H1 (cell line): ENCODE results near the gene OGDHL. TPM values are rescaled to one million over a fixed set of nuclear protein-coding genes. Genes with fewer than 3 reads are reported as not detected.

Experiments
- CTCF ChIA-PET: fragments of 300-600 bp; sonication (Branson Sonifier 250); formaldehyde crosslinking; loops from one replicate; lab custom pipeline; 2021; ENCODE audit not compliant: partially characterized antibody; lab: Charles Lee
- POLR2A ChIA-PET: fragments of 300-600 bp; sonication (Branson Sonifier 250); formaldehyde crosslinking; loops from one replicate; lab custom pipeline; 2021; ENCODE audit warnings: inconsistent platforms; ENCODE audit not compliant: partially characterized antibody; lab: Charles Lee
- DNase-seq, 2 experiments: peaks; one replicate each; pipeline versions ENCODE4 v3.0.0 to v3.0.0-alpha.2; 2010 to 2022; ENCODE audit warnings: low spot score in 2 of 2, low read depth in 1 of 2, mixed read lengths in 1 of 2
- FAIRE-seq: peaks from 2 replicates; lab custom pipeline; 2011; peaks lifted over from hg19 to GRCh38; lab: Jason Lieb, UNC
- H2AFZ ChIP-seq: 2 replicates; pipeline ENCODE4 v1.8.1; 2012; ENCODE audit warnings: low read length, inconsistent platforms
- H2AK5ac ChIP-seq: 2 replicates; pipeline ENCODE4 v1.6.1; 2013; ENCODE audit warnings: low read depth, low read length
- H2BK120ac ChIP-seq: replicated peaks from 2 replicates; pipeline ENCODE3; 2013; ENCODE audit warnings: low read depth, low read length, inconsistent platforms
- H2BK12ac ChIP-seq: 2 replicates; pipeline ENCODE4 v1.6.1; 2013; ENCODE audit warnings: low read depth, low read length
- H2BK15ac ChIP-seq: 2 replicates; pipeline ENCODE4 v1.6.1; 2013; ENCODE audit warnings: low read length
- H2BK20ac ChIP-seq: 2 replicates; pipeline ENCODE4 v1.6.1; 2013; ENCODE audit warnings: low read length
- H2BK5ac ChIP-seq: 2 replicates; pipeline ENCODE4 v1.6.1; 2013; ENCODE audit warnings: low read depth, low read length
- H3K14ac ChIP-seq: 2 replicates; pipeline ENCODE4 v1.6.1; 2013; ENCODE audit warnings: inconsistent platforms; ENCODE audit not compliant: insufficient read length
- H3K18ac ChIP-seq: 2 replicates; pipeline ENCODE4 v1.6.1; 2013; ENCODE audit warnings: low read length; ENCODE audit errors: extremely low read depth
- H3K23ac ChIP-seq: 2 replicates; pipeline ENCODE4 v1.6.1; 2013; ENCODE audit warnings: inconsistent platforms; ENCODE audit not compliant: insufficient read length
- H3K23me2 ChIP-seq: 2 replicates; pipeline ENCODE4 v1.6.1; 2013; ENCODE audit warnings: low read depth, low read length
- H3K27ac ChIP-seq: 2 replicates; pipeline ENCODE4 v1.6.1; 2011; ENCODE audit warnings: low read depth, low read length, inconsistent platforms
- H3K27me3 ChIP-seq, 4 experiments: replicated peaks in 1 of 4; 1 replicate in 1 of 4; 2 replicates in 3 of 4; pipeline versions ENCODE4 v1.6.1 to v1.8.1; 2011 to 2013; ENCODE audit warnings: low read length in 3 of 4, mild to moderate bottlenecking in 3 of 4, inconsistent platforms in 2 of 4, mixed read lengths in 2 of 4, moderate library complexity in 1 of 4; ENCODE audit not compliant: control insufficient read depth in 3 of 4, insufficient read depth in 3 of 4; ENCODE audit errors: extremely low read depth in 1 of 4
- H3K36me3 ChIP-seq, 4 experiments: 2 replicates each; pipeline versions ENCODE4 v1.6.1 to v1.8.1; 2011 to 2013; ENCODE audit warnings: mild to moderate bottlenecking in 4 of 4, low read length in 3 of 4, moderate library complexity in 2 of 4, control low read depth in 1 of 4, inconsistent platforms in 1 of 4; ENCODE audit not compliant: insufficient read depth in 4 of 4, control insufficient read depth in 2 of 4
- H3K4ac ChIP-seq: replicated peaks from 2 replicates; pipeline ENCODE3; 2013; ENCODE audit warnings: low read length, low read depth, mixed read lengths, inconsistent platforms; ENCODE audit not compliant: insufficient read length
- H3K4me1 ChIP-seq, 4 experiments: replicated peaks in 1 of 4; 1 replicate in 1 of 4; 2 replicates in 3 of 4; pipeline versions ENCODE4 v1.6.1 to v1.8.1; 2011 to 2013; ENCODE audit warnings: low read length in 3 of 4, inconsistent platforms in 2 of 4, mixed read lengths in 1 of 4; ENCODE audit not compliant: insufficient read depth in 4 of 4, control insufficient read depth in 3 of 4
- H3K4me2 ChIP-seq, 2 experiments: 2 replicates each; pipeline versions ENCODE4 v1.6.1 to v1.8.1; 2011 to 2013; ENCODE audit warnings: low read depth in 2 of 2, low read length in 2 of 2, control low read depth in 1 of 2, inconsistent platforms in 1 of 2, mild to moderate bottlenecking in 1 of 2; ENCODE audit not compliant: insufficient read depth in 1 of 2
- H3K4me3 ChIP-seq, 4 experiments: fragments of 200-600, 300-600 bp in 1 of 4; sonication (generic), shearing (Covaris generic), sonication (Bioruptor Twin) in 1 of 4; 2 replicates each; pipeline versions ENCODE4 v1.5.1 to v1.8.1; 2011 to 2016; ENCODE audit warnings: low read length in 4 of 4, low read depth in 3 of 4, control low read depth in 2 of 4, inconsistent platforms in 2 of 4, mild to moderate bottlenecking in 2 of 4, mixed read lengths in 1 of 4, moderate library complexity in 1 of 4; ENCODE audit not compliant: insufficient read depth in 2 of 4; ENCODE audit errors: extremely low read depth in 1 of 4
- H3K56ac ChIP-seq: replicated peaks from 2 replicates; pipeline ENCODE3; 2013; ENCODE audit warnings: low read depth, mild to moderate bottlenecking, mixed read lengths, low read length, inconsistent platforms; ENCODE audit not compliant: insufficient read length
- H3K79me1 ChIP-seq: 2 replicates; pipeline ENCODE4 v1.6.1; 2013; ENCODE audit warnings: low read depth, low read length, control low read depth
- H3K79me2 ChIP-seq, 2 experiments: 2 replicates each; pipeline versions ENCODE4 v1.6.1 to v1.8.1; 2012 to 2013; ENCODE audit warnings: low read length in 2 of 2, mild to moderate bottlenecking in 2 of 2, inconsistent platforms in 1 of 2; ENCODE audit not compliant: insufficient read depth in 2 of 2, control insufficient read depth in 1 of 2
- H3K9ac ChIP-seq, 4 experiments: replicated peaks in 1 of 4; 1 replicate in 1 of 4; 2 replicates in 3 of 4; pipeline versions ENCODE4 v1.6.1 to v1.8.1; 2011 to 2013; ENCODE audit warnings: low read depth in 3 of 4, low read length in 3 of 4, control low read depth in 2 of 4, mild to moderate bottlenecking in 2 of 4, moderate library complexity in 2 of 4, inconsistent platforms in 1 of 4; ENCODE audit errors: extremely low read depth in 1 of 4
- H3K9me3 ChIP-seq, 2 experiments: 2 replicates each; pipeline versions ENCODE4 v1.6.1 to v1.8.1; 2012 to 2013; ENCODE audit warnings: mild to moderate bottlenecking in 2 of 2, moderate library complexity in 2 of 2, control low read depth in 1 of 2, inconsistent platforms in 1 of 2, low read depth in 1 of 2, low read length in 1 of 2, mixed read lengths in 1 of 2; ENCODE audit not compliant: insufficient read depth in 2 of 2
- H4K20me1 ChIP-seq, 2 experiments: replicated peaks in 1 of 2; 2 replicates each; pipeline versions ENCODE3 to v1.8.1; 2011 to 2013; ENCODE audit warnings: inconsistent platforms in 2 of 2, low read length in 2 of 2, mild to moderate bottlenecking in 1 of 2; ENCODE audit not compliant: insufficient read depth in 2 of 2, control insufficient read depth in 1 of 2
- H4K5ac ChIP-seq: 2 replicates; pipeline ENCODE4 v1.6.1; 2013; ENCODE audit warnings: low read length, low read depth, mixed read lengths, inconsistent platforms; ENCODE audit not compliant: insufficient read length
- H4K8ac ChIP-seq: 2 replicates; pipeline ENCODE4 v1.8.0; 2013; ENCODE audit warnings: mild to moderate bottlenecking, moderate library complexity, low read length, inconsistent platforms; ENCODE audit not compliant: insufficient read depth; ENCODE audit errors: extremely low read depth
- H4K91ac ChIP-seq: replicated peaks from 2 replicates; pipeline ENCODE3; 2013; ENCODE audit warnings: low read length, mixed read lengths, inconsistent platforms; ENCODE audit not compliant: insufficient read length
- CTBP2 ChIP-seq: IDR thresholded peaks from 2 replicates; pipeline ENCODE4 v1.7.0; 2011; ENCODE audit warnings: borderline replicate concordance, mild to moderate bottlenecking, moderate library complexity, mixed read lengths, low read length; ENCODE audit not compliant: insufficient read depth, insufficient read length
- GTF2F1 ChIP-seq: IDR thresholded peaks from 2 replicates; pipeline ENCODE4 v1.6.1; 2012; ENCODE audit warnings: low read depth, low read length, improper control_type of control experiment, borderline replicate concordance
- WGBS, 2 experiments: shearing (Covaris generic) in 1 of 2; methylation state at CpG; one replicate each; pipeline versions ENCODE4 v1.1.6 to v1.1.7; 2013 to 2015; ENCODE audit warnings: low lambda C conversion rate in 2 of 2, mixed read lengths in 2 of 2, inconsistent platforms in 1 of 2, low coverage in 1 of 2, missing lambda C conversion rate in 1 of 2; ENCODE audit not compliant: insufficient replicate concordance in 2 of 2, insufficient coverage in 1 of 2, insufficient read length in 1 of 2; ENCODE audit errors: extremely low coverage in 1 of 2, missing lambda C conversion rate in 1 of 2; 5-methylcytosine and 5-hydroxymethylcytosine counted together
- polyA plus RNA-seq, 7 experiments: library from polyadenylated mRNA; depleted of rRNA in 3 of 7; stranded (reverse) in 5 of 7; unstranded in 2 of 7; fragments of >200 nt in 5 of 7; fragments of 200-250 nt in 2 of 7; gene quantifications; 1 replicate in 5 of 7; 2 replicates in 1 of 7; 4 replicates in 1 of 7; pipeline versions ENCODE4 v1.2.1 to v1.2.3, GENCODE V29; 2011 to 2013; ENCODE audit warnings: missing spikeins in 2 of 7, mixed read lengths in 2 of 7
- total RNA-seq: library from RNA; stranded (reverse); fragmentation: NEBNext Ultra II Directional; extraction: Animal tissue kit (Norgen Biotek cat#: 25700); gene quantifications from 2 replicates; pipeline ENCODE4 v1.2.1, GENCODE V29; 2021

OGDHL gene
- total and polyA plus RNA-seq, 2 of the 8 experiments (the other 6 are each of a cell fraction or from before 2014, with no cell fraction given) = 16.1 to 16.6 TPM

- Histone ChIP-seq H2BK15ac (no peak overlapping the region), H3K27me3 (no peaks in the 10 kb centered on the region; a peak in 1 of 7 replicates), H2AFZ (no peak overlapping the region), H3K4me2 (no peak overlapping the region), H3K4me3 (no peak overlapping the region), H3K4ac (no peak overlapping the region), H3K79me1 (no peaks in the 10 kb centered on the region), H3K36me3 (no peaks in the 10 kb centered on the region), H2BK12ac (no peak overlapping the region), H3K23ac (no peak overlapping the region), H3K4me1 (no peaks in the 10 kb centered on the region), H4K20me1 (no peaks in the 10 kb centered on the region), H4K8ac (no peak overlapping the region), H2BK5ac (no peak overlapping the region), H3K56ac (no peak overlapping the region), H2AK5ac (no peak overlapping the region), H3K27ac (no peak overlapping the region), H2BK20ac (no peak overlapping the region), H4K5ac (no peak overlapping the region), H2BK120ac (no peak overlapping the region), H3K18ac (no peak overlapping the region), H3K14ac (no peak overlapping the region), H3K9ac (no peak overlapping the region), H3K9me3 (0 out of 4 replicates have a peak, but pooled peaks cover 0 to 2% of the 10 kb centered on the region in 2 experiments), H3K23me2 (no peaks in the 10 kb centered on the region), H4K91ac (no peak overlapping the region), H3K79me2 (no peaks in the 10 kb centered on the region)
- POLR2A ChIA-PET = interaction anchor here (0.6 kb wide), 1 partner anchor 32 kb away, joined by 3 read pairs; no protein-coding TSS in a partner anchor
- DNase-seq (no peak), FAIRE-seq (no peak)
- CTCF ChIA-PET = interaction anchor here (0.8 to 1.7 kb wide), 3 partner anchors 9 to 31 kb away, joined by 3 to 5 read pairs (median 3); no protein-coding TSS in a partner anchor
- WGBS, 2 experiments = 85% methylated on average over 3 of the region's 3 CpGs; no CpG with 5 or more reads in 1 of the 2 experiments
- TF ChIP-seq GTF2F1 (no peak), CTBP2 (no peak)
Observed at GRCh38 chr10:49707585-49707984, 54.5 kb downstream of the OGDHL start.
